Measurements from ENCODE around the gene COX8A. TPM values are rescaled to one million over a fixed set of nuclear protein-coding genes. Genes with fewer than 3 reads are reported as not detected.

Gene COX8A
- total and polyA plus RNA-seq, 2 of the 13 experiments (the other 11 are each of a cell fraction or from before 2014, with no cell fraction given), result 202 to 406 TPM

- TF ChIP-seq KIAA2018 (CRISPR knock-in tag; IDR thresholded peaks at IDR 0.05; ENCODE audit: borderline replicate concordance), result no peak
- peak; percentile 91 for TF ChIP-seq ZNF687 (CRISPR knock-in tag; IDR thresholded peaks at IDR 0.05)
- no peak; the same call in 1 of the 2 replicates for TF ChIP-seq ZNF839 (CRISPR knock-in tag; IDR thresholded peaks at IDR 0.05; ENCODE audit: borderline replicate concordance)
- no peak; the same call in 1 of the 2 replicates for TF ChIP-seq ZNF776 (CRISPR knock-in tag; IDR thresholded peaks at IDR 0.05)
- no peak for TF ChIP-seq ZNF615 (CRISPR knock-in tag; IDR thresholded peaks at IDR 0.05; ENCODE audit: borderline replicate concordance)
- no peak for TF ChIP-seq ATAD3A (CRISPR knock-in tag; IDR thresholded peaks at IDR 0.05)
- TF ChIP-seq ZNF274 (CRISPR knock-in tag; IDR thresholded peaks at IDR 0.05), result peak; percentile 74
- TF ChIP-seq, protein P1, sequence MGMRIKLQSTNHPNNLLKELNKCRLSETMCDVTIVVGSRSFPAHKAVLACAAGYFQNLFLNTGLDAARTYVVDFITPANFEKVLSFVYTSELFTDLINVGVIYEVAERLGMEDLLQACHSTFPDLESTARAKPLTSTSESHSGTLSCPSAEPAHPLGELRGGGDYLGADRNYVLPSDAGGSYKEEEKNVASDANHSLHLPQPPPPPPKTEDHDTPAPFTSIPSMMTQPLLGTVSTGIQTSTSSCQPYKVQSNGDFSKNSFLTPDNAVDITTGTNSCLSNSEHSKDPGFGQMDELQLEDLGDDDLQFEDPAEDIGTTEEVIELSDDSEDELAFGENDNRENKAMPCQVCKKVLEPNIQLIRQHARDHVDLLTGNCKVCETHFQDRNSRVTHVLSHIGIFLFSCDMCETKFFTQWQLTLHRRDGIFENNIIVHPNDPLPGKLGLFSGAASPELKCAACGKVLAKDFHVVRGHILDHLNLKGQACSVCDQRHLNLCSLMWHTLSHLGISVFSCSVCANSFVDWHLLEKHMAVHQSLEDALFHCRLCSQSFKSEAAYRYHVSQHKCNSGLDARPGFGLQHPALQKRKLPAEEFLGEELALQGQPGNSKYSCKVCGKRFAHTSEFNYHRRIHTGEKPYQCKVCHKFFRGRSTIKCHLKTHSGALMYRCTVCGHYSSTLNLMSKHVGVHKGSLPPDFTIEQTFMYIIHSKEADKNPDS (CRISPR knock-in tag; IDR thresholded peaks at IDR 0.05), result no peak
- peak; percentile 33; the same call in 1 of the 2 replicates for TF ChIP-seq ZNF556 (CRISPR knock-in tag; IDR thresholded peaks at IDR 0.05; ENCODE audit: borderline replicate concordance)
- TF ChIP-seq ZNF547 (CRISPR knock-in tag; IDR thresholded peaks at IDR 0.05), result peak; percentile 66; the same call in 1 of the 2 replicates
- no peak for TF ChIP-seq ADNP (CRISPR knock-in tag; IDR thresholded peaks at IDR 0.05)
- peak; percentile 23; the same call in 1 of the 2 replicates for TF ChIP-seq ZNF724P (CRISPR knock-in tag; IDR thresholded peaks at IDR 0.05; ENCODE audit: borderline replicate concordance)
Observed at GRCh38 chr11:63986156-63986931, 11.9 kb downstream of the COX8A start, which contains the start of gene OTUB1 (continued).

All from HepG2 (cell line).